Colon (tissue), 2 donors: ENCODE measurements around the gene RIN2.
"Not testable (repeated sequence)": the region's sequence is repeated elsewhere in the genome, so short reads cannot be mapped to it uniquely, and the experiment has no call there.

Source experiments
- FAIRE-seq: peaks from 2 replicates; lab custom pipeline; 2012; peaks lifted over from hg19 to GRCh38; lab: Jason Lieb, UNC
- donor health status: control.
- donor health status: control.

RIN2 gene

GRCh38 chr20:19740512-19740911 lies 17.5 kb upstream of the RIN2 start:
- no peak for FAIRE-seq

DNA sequence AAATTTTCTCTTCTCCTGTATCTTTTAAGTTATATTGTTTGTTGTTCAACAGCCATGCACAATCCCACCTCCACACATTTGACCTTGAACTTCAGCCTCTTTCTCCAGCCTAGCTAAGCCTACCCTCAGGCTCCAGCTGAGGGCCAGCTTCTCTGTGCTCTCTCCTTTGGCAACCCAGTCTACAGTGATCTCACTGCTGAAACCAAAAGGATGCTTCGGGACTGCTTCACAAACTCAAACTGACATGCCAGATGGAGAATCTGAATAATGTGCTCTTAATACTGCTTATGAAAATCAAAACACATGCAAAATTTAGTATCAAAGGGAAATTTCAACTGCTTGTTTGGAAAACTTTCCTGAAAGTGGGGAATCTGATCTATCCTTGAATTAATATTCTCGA lies 16.1 kb upstream of the RIN2 start:
- no peak for FAIRE-seq

DNA sequence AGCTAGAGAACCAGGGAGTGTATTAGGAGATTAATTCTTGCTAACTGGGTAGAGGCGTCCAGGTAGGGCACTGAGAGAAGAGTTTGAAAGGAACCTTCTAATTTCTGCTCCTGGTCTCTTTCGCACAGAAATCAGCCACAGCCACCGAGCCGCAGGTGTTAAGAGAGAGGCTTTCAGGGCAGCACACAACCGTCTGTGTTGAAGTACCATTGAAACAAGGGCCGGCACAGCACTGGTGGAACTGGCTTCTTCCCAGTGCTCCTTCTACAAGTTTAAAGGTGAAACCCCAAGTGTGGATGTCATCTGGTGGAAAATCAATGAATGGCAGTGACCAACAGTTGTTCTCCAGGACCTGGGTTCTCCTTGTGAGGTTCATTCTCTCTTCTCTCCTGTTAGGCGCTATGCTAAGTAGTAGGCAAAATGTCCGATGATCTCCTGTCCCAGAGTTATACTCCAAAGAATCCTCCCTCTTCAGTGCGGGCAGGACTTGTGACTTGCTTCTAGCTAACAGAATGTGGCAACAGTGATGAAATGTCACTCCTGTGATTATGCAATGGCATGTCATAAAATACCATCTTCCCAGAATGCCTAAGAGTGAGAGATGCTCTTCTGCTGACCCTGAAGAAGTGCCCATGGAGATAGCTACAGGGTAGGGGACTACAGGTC lies 15.0 kb upstream of the RIN2 start:
- FAIRE-seq = no peak

DNA sequence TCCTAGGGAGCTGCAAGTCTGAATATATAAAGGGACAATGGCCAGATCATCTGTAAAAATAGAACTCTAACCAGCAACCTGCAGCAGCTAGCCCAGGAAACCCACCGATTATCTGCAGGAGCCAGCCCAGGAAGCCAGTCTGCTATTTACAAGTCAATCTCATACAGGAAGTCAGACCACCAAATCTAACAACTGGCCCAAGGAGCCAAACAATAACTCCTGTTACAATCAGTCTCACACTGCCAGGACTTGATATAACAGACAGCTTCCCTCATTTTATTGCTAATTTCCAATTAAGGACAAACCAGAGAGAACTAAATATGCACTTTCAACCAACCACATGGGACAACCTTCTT lies 14.4 kb upstream of the RIN2 start:
- FAIRE-seq = no peak

GRCh38 chr20:19745106-19745505 lies 13.0 kb upstream of the RIN2 start:
- no peak for FAIRE-seq

- FAIRE-seq = no peak
Observed at GRCh38 chr20:19745584-19745983, 12.5 kb upstream of the RIN2 start.

GRCh38 chr20:19746396-19746795 lies 11.7 kb upstream of the RIN2 start:
- no peak for FAIRE-seq

DNA sequence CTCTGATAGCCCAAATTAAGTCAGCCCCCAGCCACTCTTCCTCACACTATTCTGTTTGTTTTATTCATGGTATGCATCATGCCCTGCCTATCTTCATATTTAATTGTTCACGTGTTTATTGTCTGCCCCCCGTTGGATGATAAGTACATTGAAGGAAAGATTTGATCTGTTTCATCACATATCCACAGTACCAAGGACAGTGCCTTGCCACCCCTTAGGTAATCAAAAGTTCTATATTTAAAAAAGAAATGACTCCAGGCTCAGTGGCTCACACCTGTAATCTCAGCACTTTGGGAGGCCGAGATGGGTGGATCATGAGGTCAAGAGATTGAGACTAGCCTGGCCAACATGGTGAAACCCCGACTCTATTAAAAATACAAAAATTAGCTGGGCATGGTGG lies 10.2 kb upstream of the RIN2 start:
- FAIRE-seq = no peak

GRCh38 chr20:19748681-19749080 lies 9.4 kb upstream of the RIN2 start:
- no peak for FAIRE-seq

DNA sequence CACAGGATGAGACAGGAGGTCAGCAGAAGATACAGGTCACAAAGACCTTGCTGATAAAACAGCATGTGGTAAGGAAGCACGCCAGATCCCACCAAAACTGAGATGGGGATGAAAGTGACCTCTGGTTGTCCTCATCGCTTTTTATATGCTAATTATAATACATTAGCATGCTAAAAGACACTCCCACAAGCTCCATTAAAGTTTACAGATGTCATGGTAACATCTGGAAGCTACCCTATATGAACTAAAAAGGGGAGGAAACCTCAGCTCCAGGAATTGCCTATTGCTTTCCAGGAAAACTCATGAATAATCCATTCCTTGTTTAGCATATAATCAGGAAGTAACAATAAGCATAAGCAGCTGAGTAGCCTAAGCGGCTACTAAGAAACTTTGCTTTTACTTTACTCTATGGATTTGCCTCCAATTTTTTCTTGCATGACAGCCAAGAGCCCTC lies 8.4 kb upstream of the RIN2 start:
- FAIRE-seq = no peak

- FAIRE-seq = no peak
Observed at GRCh38 chr20:19750101-19750606, 7.9 kb upstream of the RIN2 start.

- FAIRE-seq = no peak
Observed at GRCh38 chr20:19750907-19751636, 7.0 kb upstream of the RIN2 start.

DNA sequence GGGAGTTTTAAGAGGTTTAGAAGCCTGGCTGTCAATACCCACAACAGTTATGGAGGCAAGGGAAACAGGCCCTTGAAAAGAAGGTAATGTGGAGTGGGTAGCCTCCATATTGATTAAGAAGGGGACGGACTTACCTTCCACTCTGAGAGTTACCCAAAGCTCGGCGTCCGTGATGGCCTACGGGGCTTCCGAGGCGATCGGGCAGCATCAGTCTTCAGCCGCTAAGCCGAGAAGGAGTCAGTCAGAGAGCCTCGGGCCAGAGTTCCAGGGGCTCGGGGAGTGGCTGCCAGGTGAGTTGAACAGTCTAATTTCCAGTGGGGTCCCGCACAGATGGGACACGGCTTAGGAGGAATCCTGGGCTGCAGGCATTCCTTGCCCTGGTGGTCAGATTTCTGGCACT lies 3.9 kb upstream of the RIN2 start:
- not testable (repeated sequence) for FAIRE-seq

- no peak for FAIRE-seq
Observed at GRCh38 chr20:19756761-19757486, 1.1 kb upstream of the RIN2 start.

DNA sequence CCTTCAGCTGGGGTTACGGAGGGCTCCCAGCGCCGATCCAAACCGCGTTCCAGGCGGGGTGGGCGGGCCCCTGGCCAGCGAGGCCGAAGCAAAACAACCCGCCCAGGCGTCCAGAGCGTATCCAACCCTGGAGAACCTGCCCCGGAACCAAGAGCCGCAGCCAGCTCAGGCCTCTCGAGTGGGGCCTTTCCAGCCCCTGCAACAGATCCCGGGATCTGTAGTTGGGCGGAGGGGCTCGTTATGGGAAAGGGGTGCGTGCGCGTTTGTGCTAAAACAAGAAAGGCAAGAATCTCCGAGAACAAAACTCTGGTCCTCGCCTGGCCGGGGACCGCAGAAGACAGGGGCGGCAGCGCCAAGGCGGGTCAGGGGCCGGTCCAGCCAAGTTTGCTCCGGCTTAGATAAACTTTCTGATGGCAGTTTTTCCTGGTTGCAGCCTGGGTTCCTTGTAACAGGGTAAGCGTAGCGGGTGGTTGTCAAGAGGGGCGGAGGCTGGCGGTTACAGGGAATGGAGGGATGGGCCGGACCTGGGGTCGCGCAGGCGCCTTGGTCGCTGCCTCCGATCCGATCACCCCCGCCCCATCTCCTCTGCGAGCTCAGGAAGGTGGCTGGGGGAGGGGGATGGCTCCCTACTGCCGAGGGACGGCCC lies 448 bp upstream of the RIN2 start:
- no peak for FAIRE-seq

DNA sequence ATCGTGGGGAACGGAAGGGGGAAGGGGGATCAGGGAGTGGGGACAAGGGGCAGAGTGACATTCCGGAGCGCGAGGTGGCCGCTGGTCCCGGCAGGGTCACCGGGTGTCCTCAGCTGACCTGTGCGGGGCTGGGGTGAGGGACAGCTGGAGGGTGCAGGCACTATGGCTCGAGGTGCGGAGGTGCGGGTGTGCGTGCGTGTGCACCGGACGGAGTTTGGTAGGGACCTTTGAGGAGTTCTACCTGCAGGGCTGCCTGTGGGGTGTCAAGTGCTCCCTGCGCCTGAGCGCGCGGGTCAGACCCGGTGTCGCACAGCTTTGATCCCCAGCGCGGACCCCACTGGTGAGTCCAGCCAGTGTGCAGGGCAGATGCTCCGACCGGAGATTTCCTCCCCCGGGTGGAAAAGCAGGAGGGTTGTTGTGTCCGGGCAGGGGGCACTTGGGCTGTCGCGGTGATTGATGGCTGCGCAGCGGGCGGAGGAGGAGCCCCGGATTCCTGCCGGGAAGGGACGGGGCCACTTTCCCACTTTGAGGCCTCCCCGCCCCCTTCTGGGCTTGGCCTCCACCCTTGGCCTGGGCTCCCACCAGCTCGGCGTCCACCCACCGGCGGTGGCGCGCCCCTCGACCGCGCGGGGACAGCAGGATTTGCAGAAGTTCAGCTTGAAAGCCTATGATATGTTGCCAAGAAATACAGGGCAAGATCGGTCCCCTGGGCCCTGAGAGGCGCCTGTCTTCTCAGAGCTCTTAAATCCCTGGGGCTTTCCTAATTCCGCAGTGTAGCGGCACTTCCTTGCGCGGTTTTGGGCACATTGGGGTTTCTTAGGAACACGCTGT lies 658 bp downstream of the RIN2 start:
- FAIRE-seq = no peak

DNA sequence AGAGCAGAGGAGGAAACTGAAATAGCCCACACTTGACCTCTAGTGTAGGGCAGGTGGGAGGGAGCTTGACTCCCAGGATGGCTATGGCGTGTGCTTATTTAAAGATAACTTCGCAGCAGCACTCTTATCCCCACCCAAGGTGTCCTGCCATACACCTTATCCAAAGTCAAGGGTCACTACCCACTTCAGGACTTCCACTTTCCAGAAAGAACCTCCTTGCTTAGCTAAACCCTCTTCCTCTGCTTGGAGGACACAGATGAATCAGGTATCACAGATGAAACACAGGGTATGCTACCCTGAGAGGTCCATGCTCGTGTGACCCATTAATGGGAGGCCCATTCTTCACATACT lies 2.3 kb downstream of the RIN2 start:
- no peak for FAIRE-seq

DNA sequence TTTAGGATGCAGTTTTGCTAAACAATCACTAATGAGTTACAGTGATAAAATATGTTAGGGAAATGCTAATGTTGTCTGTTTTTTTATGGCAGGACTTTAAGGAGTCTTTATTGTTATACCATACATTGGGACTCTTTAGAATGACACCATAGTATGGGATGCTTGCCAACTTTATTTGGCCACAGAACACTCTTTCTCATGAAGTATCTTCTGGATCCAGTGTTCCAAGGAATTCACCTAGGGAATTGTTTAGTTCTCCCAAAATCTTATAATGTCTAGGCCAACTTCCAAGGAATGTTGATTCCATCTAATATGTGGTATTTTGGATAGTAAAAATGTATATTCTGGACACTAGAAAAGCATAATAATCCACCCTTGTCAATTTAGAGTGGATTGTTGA lies 3.3 kb downstream of the RIN2 start:
- no peak for FAIRE-seq

- no peak for FAIRE-seq
Observed at GRCh38 chr20:19761841-19762240, 3.8 kb downstream of the RIN2 start.

DNA sequence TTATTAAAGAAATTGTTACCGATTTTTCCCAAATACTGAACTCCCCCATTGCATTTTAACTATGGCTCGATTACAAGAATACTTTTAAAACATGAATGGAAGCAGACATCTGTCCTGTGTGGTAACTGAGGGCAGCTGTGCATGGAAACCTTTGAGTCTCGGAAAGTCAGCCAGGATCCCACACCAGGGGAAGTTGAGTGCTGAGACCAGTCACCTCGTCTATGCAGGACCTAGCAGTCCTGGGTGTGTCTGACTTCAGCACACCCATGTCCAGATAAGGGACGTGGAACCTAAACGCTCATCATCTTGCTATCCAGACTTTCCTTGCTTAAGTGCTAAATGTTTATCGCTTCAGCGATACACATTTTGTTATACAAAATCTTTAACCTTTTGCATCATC lies 6.1 kb downstream of the RIN2 start:
- no peak for FAIRE-seq

GRCh38 chr20:19765266-19765665 lies 7.2 kb downstream of the RIN2 start:
- no peak for FAIRE-seq

DNA sequence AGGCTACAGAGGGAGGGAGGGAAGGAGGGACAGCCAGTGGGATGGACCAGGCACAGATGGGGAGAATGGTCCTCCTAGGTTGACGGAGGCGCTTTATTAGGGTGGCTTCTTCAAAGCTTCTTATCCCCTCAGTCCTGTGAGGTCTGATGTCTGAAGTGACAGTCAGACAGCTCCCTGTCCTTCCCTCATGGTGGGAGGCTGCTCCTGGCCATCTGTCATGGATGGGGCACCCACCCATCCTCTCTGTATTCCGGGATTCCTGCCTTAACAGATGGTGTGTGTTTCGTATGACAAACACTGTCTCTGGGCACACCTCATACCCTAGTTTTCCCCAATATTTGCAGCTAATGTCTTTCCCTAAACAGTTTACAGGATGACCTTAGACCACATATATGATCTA lies 7.9 kb downstream of the RIN2 start:
- FAIRE-seq = no peak
